GM19240 (cell line): ENCODE measurements around the gene LRMDA.

Experiments used
- DNase-seq: peaks from one replicate; pipeline ENCODE4 v3.0.0; 2011; ENCODE audit warnings: low spot score; ENCODE audit not compliant: insufficient read length

Gene LRMDA

DNA sequence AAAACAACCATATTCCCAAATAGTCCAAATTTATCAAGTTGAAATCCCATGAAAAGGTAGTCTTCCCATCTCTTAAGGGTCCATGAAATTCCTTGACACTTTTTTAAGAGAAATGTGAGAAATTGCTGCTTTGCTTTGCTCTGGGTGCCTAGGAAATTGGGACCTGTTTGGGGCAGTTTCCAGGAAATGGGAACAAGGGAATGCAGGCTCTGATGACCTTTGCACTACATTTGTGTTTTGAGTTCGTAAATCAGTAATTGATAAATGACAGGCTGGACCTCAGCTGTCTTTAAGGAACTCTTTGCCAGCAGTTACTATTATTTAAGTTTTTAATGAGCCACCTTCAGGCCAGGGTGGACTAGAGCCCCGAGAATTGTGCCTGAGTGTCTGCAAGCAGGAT is 203.5 kb downstream of the LRMDA start:
- DNase-seq = no peak

DNA sequence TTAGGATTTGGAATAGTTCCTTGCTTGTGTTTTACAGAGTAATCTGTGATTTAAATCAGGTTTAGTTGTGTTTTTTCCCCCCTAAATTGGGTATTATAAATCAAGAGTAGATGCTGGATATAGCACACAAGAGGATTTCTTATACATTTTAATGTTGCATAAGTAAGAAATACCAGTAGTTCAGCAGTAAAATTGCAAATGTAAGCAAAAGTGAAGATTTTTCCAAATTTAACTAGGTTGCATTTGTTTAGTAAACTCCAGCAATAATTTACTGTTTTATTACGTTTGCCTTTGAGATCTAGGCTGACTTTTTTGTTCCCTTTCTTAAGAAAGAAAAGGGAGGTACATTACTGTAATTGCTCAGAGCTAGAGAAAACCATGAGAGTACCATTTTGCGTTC is 207.3 kb downstream of the LRMDA start:
- DNase-seq = no peak

DNA sequence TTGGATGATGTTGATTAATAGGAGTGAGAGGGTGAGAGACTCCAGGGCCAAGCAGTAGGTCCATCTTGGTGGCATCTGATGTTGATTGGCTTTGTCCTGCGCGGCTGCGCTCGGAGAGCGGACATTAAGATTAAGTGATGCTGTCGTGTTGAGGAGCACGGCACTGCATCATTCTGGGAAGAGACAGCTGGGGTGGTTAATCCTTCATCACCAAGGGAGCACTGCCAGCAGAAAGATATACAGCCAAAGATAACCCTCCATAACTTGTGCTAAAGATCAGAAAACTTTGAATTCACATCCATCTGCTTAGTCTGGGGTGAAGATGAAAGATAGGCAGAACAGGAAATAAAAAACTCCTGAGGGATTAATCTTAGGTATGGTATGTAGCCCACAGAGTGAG is 208.3 kb downstream of the LRMDA start:
- no peak for DNase-seq

DNA sequence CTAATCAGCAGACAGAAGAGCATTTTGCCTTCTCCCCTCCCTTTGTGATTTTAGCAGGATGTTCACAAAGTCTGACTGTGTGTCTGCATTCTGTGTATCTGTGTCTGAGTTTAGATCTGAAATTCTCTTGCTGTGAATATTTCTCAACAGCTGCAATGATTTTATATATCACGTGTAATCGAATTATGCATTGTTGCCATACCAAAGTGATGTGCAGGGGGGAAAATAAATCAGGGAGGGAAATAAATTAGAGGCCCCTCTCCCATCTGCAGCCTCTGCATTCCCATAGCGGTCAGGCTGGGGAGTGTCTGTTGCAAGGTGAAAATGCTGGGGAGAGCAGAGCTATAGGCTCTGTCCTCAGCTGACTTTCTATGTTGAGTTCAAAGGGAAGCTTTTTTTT is 209.0 kb downstream of the LRMDA start:
- no peak for DNase-seq

DNA sequence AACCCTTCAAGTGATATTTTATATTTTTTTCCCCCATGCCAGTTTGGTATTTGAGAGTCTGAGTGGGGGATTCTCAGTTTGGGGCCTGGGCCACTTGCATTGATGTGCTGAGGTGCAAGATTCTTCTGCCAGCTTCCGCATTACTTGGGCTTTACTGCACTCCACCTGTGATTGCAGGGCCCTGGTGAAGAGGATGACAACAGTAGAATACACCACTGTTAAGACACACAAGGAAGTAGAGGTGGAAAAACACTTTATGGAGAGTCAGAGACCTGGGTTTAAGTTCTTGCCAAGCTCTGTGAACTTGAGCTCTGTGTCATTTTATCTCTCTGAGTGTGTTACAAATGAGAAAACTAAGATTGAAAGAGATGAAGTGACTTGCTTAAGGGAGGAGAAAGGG is 209.4 kb downstream of the LRMDA start:
- DNase-seq = no peak

DNA sequence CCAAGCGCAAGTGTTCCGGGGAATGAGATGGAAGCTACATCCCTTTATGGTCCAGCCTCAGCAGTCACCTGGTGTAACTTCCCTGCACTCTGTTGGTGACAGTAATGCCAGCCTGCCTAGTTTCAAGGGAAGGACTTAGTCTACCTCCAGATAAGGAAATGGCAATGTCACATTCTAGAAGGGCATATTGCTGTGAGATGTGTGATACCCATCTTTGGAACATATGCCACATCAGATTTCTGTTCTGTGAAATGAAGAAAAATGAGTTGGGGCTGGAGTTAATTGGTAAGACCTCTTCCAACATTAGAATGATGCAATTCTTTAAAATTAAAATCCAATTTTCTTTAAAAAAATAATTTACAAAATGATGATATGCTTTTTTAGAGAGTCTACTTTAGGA is 212.0 kb downstream of the LRMDA start:
- no peak for DNase-seq

DNA sequence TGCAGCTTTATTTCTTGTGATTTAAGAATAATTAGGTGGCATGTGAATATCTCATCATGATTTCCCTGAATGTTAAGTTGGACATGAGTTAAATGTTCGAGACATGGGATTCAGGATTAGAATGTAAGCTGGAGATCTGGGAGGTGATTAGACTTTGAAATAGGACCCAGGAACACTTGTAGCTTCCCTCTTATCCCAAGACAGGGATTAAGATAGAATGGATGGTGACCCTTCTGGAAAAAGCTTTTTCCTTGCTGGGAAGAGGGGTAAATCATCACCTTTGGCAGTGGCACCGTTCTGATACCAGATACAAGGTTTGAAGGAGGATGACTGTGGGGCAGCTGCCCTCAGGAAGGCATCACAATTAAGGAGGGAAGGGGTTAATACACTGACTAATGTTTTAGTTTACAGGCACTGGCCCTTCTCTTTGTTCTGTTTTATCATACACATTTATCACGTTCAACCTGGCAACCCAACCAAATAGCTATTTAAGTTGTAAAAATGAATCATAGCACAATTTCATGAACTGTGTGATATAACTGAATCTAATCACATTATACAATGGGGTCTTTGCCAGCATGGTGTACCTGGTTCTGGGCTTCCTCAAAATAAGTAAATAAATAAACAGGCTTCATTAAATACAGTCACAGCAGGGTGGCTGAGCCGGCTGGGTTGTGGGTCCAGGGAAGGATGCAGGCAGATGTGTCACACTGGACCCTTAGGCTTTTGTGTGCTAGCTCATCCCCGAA is 212.7 kb downstream of the LRMDA start:
- no peak for DNase-seq

DNA sequence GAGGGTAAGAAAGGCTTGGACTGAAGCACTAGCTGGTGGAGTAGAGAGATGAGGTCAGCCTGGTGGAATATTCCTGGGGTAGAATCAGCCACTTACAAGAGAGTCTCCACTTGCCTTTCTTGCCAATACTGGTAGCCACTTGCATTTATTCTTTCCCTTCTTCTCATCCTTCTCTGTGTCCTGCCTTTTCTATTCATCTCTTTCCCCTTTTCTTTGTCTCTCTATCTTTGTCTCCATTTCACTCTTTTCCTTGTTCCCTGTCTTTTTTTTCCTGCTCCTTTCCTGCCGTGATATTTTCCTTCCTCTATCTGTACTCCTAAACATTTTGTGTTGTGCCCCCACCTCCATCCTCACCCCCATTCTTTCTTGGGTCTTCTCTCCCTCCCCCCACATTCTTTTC is 214.3 kb downstream of the LRMDA start:
- DNase-seq = no peak

DNA sequence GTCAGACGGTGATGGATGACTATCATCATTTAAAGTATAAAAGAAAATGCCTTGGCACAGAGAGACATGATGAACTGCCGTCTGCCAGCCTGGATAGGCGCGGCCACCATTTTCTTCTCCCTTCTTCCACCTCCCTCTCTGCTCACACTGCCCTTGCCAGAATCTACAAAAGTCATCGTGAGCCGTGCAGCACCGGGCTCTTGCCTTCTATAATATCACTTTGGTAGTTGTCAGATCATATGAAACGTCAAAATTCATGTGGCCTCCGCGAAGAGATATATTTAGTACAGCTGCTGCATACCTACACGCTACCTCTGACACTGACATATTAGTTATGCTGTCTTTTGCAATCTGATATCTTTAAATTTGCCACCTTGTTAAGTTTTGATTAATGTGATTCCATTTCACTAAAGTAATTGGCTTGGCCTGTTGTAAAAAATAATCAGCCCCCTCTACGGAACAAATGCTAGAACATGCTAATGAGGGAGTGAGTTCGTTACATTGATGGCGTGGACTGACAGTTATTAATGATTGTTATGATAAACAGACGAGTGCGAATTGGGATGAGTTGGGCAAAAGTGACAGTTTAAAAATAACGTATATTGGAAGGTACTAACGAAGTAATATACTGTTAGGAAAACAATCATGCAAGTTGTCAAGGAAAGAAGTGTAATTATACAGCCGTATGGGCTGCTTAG is 214.9 kb downstream of the LRMDA start:
- no peak for DNase-seq

DNA sequence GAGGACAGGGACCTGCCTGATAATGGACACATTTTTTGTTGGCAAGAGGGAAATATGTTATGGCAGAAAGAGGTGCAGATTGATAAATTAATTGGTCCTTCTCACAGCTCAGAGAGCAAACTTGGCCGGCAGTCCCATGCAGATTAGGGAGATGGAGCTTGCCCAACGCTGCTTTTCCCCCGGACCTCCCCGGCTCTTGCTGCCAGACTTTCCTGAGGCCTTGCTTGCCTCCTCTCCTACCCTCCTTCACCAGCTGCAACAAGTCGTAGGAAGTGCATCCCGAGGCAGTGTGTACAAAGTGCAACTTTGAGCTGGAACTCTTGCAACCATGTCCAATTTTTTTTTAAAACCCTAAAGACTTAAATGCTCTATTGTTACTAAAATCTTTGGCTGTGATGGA is 215.5 kb downstream of the LRMDA start:
- no peak for DNase-seq

DNA sequence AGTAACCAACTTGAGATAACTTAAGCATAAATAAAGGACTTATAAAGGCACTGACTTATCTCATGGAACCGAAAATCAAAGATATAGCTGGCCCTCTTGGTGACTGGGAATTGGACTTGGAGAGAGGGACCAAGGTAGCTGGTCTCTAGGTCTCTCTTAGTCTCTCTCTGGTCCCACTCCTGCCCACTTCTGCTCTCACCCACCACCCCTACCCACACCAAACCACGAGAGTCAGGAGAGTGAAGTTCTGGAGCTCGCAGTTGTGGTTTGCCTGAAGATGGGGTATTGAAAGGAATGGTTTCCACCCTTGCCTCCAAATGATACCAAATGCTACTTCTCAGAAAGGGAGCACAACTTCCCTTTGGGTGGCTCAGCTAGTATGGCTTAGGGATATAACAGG is 216.3 kb downstream of the LRMDA start:
- DNase-seq = no peak

DNA sequence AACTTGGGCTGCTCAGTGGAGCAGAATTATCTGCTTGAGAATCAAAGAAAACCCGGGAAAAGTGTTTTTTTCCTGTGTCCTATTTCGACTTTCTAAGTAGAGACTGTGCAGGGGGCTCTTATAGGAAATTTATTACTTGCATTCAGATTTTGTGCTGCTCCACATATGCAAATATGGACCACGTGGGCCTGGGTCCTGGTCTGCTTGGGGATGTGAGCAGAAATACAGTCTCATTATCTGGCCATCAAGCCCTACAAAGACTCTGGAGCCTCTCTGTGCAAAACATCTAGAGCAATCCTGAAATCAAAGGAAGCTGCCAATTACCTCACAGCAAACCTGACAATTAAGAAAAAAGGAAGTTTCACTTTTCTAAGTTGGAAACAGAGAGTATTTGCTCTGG is 216.9 kb downstream of the LRMDA start:
- DNase-seq = no peak

DNA sequence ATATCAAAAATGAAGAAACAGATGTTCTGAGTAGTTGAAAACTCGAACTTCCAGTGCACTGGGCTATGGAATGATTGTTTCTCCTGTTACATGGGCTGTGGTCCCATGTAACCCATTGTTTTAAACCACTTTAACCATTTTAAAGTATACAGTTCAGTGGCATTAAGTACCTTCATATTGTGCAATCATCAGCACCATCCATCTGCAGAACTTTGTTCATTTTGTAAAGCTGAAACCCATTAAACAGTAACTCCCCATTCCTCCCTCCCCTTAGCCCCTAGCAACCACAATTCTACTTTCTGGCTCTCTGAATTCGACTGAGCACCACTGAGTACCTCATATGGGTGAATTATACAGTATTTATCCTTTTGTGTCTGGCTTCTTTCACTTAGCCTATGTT is 217.4 kb downstream of the LRMDA start:
- DNase-seq = no peak

DNA sequence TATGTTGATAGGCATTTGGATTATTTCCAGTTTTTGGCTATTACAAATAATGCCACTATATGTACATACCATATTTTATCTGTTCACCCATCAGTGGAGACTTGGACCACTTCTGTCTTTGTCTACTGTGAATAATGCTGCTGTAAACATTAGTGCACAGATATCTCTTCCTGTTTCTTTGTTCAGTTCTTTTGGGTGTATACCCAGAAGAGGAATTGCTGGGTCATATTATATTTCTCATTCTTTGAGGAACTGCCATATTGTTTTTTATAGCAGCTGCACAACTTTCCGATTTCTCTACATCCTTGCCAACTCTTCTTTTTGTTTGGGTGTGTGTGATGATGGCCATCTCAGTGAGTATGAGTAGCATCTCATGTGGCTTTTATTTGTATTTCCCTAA is 218.0 kb downstream of the LRMDA start:
- DNase-seq = no peak

DNA sequence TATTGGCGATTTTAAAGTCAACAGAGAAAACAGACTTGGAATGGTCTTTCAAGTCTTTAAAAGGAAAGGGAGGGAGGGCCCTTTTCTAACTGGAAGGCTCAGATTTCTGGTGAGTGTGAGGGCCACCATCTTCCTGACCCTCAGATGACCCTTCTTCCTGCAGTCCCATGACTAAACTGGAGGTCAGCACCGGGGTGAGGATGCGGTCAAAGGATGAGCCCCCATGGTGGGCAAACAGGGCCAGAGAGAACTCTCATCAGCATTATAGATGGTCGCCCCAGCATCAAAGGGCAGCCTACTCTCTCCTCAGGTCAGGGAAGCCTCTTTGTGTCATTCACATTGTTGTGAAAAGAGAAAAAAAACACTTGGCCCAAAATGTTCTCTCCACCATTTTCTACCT is 219.2 kb downstream of the LRMDA start:
- DNase-seq = no peak

DNA sequence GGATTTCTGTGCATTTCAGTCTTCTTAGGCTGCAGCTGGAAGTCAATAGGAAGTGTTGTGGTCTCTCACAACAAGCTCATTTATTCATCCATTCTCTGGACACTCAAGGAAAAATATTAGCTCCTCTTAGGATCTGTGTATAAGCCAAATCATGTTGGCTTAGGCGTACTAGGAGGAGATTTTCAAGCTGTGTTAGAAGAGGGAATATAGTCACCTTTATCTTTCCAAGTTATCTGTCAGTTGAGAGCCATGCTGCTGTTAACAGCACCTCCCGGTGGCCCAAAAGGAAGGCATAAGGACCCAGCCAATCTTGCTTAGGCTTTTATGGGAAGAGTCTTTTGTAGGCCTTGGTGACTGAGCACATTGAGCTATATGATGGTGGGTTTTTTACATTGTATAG is 220.0 kb downstream of the LRMDA start:
- DNase-seq = no peak

DNA sequence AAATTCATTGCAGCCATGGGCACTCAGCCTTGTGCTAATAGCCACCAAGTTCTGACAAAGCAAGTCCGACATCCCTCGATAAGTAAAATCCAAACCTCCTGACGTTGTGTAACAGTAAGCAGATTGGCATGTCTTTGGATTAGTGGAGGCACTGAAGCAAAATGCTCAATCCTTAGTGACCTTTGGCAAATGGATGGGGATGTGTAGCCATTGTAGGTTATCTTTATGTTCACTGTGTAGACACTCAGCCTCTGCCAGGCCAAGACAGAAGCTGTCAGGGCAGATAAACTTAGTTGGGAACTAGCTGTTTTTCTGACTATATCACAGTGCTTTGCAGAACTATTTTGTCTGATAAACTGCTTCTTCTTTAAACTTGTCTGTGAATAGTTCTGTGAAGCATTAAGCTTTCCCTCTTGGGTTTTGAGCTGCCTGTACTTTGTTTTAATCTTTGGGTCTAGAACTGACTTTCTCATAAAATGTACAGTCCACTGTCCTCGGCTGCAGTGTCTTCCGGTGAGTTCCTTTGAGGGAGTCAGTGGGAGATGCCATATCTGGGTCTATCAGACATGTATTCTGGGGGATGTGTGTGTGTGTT is 220.8 kb downstream of the LRMDA start:
- DNase-seq = no peak

DNA sequence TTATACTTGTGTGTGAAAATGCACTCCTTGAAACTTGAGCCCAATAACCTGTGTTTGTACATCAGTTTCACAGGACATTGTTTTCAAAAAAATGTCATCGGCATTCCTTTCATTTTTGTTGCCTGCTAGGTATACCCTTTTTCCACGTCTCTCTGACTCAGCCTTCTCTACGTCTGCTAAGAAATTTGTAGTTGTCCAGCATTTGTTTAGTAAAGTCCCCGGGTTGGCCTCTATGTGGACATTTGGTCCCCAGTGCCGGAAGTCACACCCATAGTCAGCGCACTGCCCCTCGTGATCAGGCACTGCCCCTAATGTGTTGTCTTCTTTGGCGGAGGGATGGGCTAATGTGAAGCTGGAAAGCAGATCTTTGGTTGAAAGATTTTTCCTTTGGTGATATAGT is 222.3 kb downstream of the LRMDA start:
- no peak for DNase-seq

DNA sequence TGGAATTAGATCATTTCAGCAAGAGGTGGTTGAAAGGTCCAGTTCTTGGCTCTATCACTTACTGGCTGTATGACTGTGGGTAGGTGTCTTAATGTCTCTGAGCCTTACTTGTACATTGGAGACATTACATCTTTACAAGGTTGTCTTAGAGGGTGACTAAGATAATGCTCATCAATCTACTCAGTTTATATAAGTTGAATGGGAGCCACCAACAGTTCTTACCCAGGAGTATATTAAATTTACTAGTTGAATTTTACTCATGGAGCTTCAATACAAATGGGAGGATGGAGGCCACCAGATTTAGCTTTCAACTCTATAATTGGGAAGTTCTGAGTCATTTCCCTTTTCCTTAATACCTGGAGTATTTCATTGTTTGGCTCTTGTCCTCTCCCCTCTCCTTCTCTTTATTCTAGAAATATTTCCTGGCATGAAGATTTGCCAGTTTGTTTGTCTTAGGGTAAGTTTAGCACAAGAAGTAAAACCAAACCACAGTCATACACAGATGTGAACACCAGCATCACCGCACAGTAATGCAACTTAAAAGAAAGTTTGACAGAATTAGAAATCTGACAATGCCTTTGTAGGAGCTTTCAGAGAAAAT is 222.8 kb downstream of the LRMDA start:
- no peak for DNase-seq

DNA sequence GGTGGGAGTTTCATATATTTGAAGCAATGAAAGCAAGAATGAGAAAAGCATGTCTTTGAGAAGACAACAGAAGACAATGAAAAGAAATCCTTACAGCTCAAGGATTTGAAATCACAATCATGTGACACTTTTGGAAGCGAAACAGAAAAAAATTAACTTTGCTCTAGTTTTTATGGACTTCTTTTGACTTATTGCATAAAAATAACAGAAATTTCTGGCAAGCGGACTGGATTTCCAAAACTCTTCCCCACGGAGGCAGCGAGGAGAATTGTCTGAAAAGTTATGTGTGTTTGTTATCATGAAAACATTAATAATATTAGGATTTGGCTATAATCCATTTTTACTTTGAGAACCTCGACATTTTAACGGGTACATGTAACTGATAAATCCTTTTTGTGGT is 223.3 kb downstream of the LRMDA start:
- DNase-seq = no peak

DNA sequence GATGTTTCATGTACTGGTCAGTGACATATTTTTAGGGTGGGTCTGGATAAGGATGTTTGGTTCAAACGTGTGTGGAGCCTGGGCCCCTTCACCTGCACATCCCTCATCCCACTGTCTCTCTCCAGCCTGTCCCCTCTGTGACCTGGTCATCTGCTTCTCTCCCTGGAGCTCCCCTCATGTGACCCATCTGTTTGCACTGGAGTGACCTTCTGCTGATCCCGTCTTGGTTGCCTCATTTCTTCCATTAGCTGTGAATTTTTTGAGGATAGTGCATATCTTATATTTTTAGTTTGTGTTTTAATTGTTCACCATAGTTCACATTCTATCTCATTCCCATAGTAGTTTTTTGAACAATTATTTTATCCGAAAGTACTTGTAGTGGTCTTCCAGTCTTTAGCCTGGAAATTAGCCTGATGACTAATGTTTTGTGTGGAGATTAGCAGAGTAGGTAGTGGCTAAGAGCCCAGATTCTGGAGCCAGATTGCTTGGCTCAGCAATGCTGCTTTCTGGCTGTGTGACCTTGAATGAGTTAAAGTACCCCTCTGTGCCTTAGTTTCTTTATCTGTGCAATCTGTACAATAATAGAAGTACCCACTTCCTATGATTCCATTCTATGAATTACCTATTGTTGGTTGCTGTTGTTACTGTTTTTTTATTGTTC is 224.5 kb downstream of the LRMDA start:
- no peak for DNase-seq

DNA sequence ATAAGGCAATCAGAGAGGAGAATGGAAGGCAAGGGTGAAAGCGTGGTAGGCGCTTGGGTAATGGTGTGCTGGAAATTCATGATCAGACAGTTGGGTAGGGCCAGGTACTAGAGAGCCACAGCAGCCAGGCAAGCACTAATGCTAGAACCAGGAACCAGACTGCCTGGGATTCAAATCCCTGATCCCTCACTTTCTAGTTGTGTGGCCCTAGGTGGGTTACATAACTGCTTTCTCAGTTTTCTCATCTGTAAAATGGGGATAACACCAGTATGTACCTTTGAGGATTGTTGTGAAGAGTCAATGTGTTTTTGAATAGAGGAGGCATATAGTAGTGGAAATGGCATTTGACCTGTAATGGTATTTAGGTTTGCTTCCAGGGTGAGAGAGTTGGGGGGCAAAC is 225.9 kb downstream of the LRMDA start:
- DNase-seq = no peak
